Stimulated activated CD4-positive, alpha-beta T cell treated with anti-CD3 and anti-CD28 coated beads, Interleukin-1b, Interleukin-23, amount 100 ng/mL, for 48 hours (primary cell): Measurements from ENCODE around the gene PARVB.

Experiments used
- DNase-seq: peaks from one replicate; pipeline ENCODE4 v3.0.0-alpha.2; 2020

Gene PARVB

GRCh38 chr22:44024288-44024921, at the start of gene PARVB:
Gene PARVB (plus strand): TSS chr22:44024302. CDS start chr22:44024340, 38 bp downstream.
- peak; percentile 11 for DNase-seq

- no peak for DNase-seq
Measured at GRCh38 chr22:43975041-43975440, 49.1 kb upstream of the PARVB start.

GRCh38 chr22:43976861-43977795, 47.0 kb upstream of the PARVB start:
- DNase-seq = no peak

- DNase-seq = no peak
Measured at GRCh38 chr22:43978558-43978957, 45.5 kb upstream of the PARVB start.

GRCh38 chr22:43980579-43980978, 43.5 kb upstream of the PARVB start:
- DNase-seq = no peak

GRCh38 chr22:43980996-43981395, 43.1 kb upstream of the PARVB start:
- no peak for DNase-seq

- DNase-seq = no peak
Measured at GRCh38 chr22:43983808-43984207, 40.3 kb upstream of the PARVB start.

GRCh38 chr22:43985532-43985931, 38.6 kb upstream of the PARVB start:
- no peak for DNase-seq

- no peak for DNase-seq
Measured at GRCh38 chr22:43988116-43988820, 35.8 kb upstream of the PARVB start.

GRCh38 chr22:43988960-43989359, 35.1 kb upstream of the PARVB start:
- no peak for DNase-seq

- no peak for DNase-seq
Measured at GRCh38 chr22:43990044-43990443, 34.1 kb upstream of the PARVB start.

GRCh38 chr22:43991316-43992020, 32.6 kb upstream of the PARVB start:
- no peak for DNase-seq

GRCh38 chr22:43992331-43992821, 31.7 kb upstream of the PARVB start:
- DNase-seq = no peak

GRCh38 chr22:43993072-43993760, 30.9 kb upstream of the PARVB start:
- peak; percentile 44 for DNase-seq

- DNase-seq = no peak
Measured at GRCh38 chr22:43994006-43994405, 30.1 kb upstream of the PARVB start.

- no peak for DNase-seq
Measured at GRCh38 chr22:43994416-43994815, 29.7 kb upstream of the PARVB start.

- DNase-seq = no peak
Measured at GRCh38 chr22:43995057-43995685, 28.9 kb upstream of the PARVB start.

GRCh38 chr22:43995798-43996169, 28.3 kb upstream of the PARVB start:
- DNase-seq = no peak

GRCh38 chr22:43996170-43996980, 27.7 kb upstream of the PARVB start:
- DNase-seq = peak; percentile 67

- no peak for DNase-seq
Measured at GRCh38 chr22:43996981-43997265, 27.2 kb upstream of the PARVB start.

- no peak for DNase-seq
Measured at GRCh38 chr22:43998679-43999264, 25.3 kb upstream of the PARVB start.
